HG02852 (cell line): ENCODE data around the gene TNFRSF14.
"Not testable (repeated sequence)": the region's sequence is repeated elsewhere in the genome, so short reads cannot be mapped to it uniquely, and the experiment has no call there.

Source experiments
- ATAC-seq: cut with Tn5 transposase; IDR thresholded peaks from one replicate; pipeline ENCODE4 v1.9.1; 2021; ENCODE audit warnings: mild to moderate bottlenecking, moderate library complexity; ENCODE audit not compliant: unreplicated experiment

The TNFRSF14 gene

DNA sequence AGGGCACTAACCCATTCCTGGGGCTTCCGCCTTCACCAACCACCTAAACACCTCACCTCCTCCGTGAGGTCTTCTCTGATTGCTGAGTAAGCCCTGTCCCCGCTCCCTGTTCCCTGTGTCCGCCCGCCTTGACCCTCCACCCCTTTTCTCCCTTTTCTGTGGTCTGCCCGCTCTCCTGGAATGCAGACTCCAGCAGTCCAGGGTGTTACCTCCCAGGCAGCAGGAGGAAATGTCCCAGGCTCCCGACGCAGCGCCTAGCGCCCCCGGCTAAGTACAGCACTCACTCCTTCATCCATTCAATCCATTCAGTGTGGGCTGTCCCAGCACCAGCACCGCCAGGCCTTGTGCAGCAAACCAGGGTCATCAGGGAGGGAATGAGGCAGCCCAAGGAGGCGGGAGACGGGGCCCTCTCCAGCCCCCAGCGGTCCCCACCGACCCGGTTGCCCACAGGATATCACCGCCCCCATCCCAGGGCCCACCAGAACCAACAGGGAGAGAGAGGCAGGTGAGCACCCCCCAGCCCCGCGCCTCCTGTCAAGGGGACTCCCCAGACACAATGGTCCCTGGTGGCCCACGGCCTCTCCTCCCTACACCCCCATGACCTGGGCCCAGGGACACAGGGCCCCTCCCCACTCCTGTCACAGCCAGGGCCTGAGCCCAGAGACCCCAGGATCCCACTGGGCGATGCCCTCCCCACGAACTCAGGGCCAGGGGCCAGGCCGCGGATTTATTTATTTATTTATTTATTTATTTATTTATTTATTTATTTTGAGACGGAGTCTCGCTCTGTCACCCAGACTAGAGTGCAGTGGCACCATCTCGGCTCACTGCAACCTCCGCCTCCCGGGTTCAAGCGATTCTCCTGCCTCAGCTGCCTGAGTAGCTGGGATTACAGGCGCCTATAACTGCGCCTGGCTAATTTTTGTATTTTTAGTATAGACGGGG lies 10.2 kb downstream of the TNFRSF14 start:
- ATAC-seq: no peak

GRCh38 chr1:2567083-2567679 lies 11.0 kb downstream of the TNFRSF14 start:
- ATAC-seq: no peak

- not testable (repeated sequence) for ATAC-seq
Measured at GRCh38 chr1:2568187-2568816, 12.1 kb downstream of the TNFRSF14 start.

DNA sequence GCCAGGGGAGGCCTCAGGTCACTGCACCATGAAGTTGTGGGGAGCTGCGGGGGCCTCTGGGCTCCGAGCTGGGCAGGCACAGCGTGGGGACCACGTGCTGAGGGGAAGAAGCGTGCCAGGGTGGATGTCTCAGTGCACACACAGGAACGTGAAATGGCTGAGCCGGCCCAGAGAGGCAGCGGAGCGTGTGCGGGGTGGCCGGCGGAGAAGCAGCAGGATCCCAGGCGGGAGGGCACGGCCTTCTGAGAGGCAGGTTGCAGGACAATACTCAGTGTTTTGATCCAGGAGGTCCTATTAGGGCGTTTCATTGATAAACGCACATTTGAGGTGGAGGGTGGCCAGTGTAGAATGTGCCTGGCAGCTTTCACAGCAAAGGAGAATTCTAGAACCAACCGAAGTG lies 12.9 kb downstream of the TNFRSF14 start:
- no peak for ATAC-seq

- ATAC-seq: not testable (repeated sequence)
Measured at GRCh38 chr1:2569703-2570102, 13.5 kb downstream of the TNFRSF14 start.

DNA sequence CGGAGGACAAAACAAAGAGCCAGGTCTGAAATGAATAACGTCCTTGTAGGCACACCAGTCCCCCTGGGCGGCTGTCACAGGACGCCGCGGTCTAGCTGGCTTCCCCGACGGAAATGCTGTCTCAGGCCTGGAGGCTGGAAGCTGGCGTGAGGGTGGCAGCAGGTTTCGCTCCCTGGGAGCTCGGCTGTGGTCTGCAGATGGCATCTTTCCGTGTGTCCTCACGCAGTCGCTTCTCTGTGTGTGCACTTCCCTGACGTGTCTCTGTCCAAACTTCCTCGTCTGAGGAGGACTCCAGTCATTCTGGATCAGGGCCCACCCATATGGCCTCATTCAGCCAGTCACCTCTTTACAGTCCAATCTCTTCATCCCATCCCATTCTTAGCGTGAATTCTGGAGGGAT lies 14.2 kb downstream of the TNFRSF14 start:
- no peak for ATAC-seq

DNA sequence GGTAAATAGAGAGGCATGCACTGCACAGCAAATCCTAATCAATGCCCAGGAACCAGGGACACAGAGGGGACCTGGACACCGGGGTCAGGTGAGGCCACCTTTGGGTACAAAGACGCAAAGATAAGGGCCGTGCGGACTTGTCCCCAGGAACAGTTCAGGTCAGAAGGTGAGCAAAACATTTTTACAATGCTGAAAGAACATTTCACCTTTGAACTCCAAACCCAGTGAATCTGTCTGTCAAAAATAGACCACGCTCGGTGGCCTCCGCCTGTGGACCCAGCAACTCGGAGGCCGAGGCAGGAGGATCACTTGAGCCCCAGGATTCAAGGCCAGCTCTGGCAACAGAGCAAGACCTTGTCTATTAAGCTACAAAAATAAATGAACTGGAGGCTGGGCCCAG lies 15.2 kb downstream of the TNFRSF14 start:
- ATAC-seq: no peak

DNA sequence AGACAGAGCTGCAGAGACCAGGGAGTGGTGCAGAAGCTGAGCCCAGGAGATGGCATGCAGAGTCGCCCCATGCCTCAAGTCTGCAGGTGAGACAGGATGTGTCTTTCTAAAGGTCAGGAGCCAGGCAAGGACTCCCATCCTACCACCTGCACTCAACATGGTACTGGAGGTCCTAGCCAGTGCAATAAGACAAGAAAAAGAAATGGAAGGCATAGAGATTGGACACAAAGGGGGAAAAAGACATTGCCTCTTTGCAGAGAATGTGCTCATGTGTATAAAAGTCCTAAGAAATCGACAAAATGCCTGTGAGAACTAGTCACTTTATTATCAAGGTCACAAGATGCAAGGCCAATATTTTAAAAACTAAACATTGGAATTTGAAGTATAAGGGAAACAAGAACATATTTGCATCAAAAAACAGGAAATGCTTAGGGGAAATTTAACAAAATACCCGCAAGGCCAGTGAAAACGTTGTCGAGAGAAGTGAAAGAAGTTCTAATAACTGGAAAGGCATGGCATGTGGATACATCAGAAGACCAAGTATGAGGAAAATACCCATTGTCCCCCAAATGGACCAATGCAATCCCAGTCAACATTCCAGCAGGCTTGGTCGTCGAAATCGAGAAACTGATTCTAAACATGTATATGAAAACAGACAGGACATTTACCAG lies 17.2 kb downstream of the TNFRSF14 start:
- no peak for ATAC-seq

DNA sequence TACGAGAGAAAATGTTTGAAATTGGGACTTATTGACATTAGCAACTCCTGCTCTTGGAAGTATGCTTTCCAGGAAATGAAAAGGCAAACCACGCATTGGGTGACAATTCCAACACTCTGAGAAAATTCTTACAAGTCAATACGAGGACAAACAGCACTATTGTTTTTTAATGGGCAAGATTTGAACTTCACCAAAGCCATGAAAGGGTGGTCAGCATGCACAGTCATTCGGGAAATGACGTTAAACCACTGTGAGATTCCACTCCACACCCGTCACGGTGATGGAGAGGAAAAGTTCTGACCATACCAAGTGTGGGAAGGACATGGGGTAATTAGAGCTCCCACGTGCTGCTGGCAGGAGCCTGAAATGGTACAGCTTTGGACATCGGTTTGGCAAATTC lies 18.2 kb downstream of the TNFRSF14 start:
- ATAC-seq: no peak

- ATAC-seq: no peak
Measured at GRCh38 chr1:2575801-2576663, 19.9 kb downstream of the TNFRSF14 start.

DNA sequence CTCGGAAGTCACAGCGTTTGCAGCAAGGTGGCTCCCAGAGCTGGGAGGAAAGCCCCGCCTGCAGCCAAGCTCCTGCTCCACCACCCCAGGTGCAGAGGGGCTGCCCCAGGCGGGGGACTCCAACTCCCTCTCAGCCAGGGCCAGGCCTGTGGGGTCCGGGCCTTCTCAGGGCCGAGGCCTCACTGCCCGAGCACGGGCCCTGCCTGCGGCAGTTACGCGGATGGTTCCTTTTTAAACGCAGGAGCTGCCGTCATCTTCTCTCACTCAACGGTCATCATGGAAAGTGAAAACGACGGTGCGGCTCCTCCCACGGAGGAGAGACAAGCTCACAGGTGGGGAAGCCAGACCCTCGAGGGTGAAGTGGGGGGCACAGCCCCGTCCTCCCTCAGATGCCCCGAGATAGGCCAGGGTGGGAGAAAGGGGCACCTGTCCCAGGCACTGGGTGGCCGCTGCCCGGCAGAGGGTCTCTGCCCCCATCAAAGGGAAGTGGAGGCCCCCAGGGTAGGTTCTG lies 21.4 kb downstream of the TNFRSF14 start:
- ATAC-seq: peak; percentile 32

- ATAC-seq: no peak
Measured at GRCh38 chr1:2578758-2579118, 22.6 kb downstream of the TNFRSF14 start.

- ATAC-seq: no peak
Measured at GRCh38 chr1:2580691-2581090, 24.5 kb downstream of the TNFRSF14 start.

- ATAC-seq: no peak
Measured at GRCh38 chr1:2582391-2582790, 26.2 kb downstream of the TNFRSF14 start.

GRCh38 chr1:2583331-2583791 lies 27.2 kb downstream of the TNFRSF14 start:
- no peak for ATAC-seq

DNA sequence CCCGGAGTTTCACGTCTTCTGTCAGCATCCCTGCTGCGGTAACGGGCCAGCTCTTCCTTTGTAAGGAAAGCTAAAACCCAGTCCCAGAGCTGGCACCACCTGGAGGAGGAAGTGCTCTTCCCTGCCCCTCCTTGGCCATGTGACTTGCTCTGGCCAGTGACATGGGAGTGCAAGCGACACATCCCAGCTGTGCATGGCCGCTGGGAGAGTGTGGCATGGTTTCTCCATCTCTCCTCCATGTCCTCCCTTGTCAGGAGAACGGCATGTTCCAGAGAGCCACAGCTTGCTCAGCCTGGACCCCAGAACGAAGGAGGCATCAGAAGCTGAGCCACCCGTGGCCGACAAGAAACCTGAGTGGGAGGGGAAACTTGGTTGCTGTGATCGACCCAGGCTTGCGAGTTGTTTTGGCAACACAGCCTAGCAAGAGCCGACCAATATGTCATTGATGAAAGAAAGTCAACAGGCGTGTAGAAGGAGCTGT lies 27.7 kb downstream of the TNFRSF14 start:
- ATAC-seq: no peak

DNA sequence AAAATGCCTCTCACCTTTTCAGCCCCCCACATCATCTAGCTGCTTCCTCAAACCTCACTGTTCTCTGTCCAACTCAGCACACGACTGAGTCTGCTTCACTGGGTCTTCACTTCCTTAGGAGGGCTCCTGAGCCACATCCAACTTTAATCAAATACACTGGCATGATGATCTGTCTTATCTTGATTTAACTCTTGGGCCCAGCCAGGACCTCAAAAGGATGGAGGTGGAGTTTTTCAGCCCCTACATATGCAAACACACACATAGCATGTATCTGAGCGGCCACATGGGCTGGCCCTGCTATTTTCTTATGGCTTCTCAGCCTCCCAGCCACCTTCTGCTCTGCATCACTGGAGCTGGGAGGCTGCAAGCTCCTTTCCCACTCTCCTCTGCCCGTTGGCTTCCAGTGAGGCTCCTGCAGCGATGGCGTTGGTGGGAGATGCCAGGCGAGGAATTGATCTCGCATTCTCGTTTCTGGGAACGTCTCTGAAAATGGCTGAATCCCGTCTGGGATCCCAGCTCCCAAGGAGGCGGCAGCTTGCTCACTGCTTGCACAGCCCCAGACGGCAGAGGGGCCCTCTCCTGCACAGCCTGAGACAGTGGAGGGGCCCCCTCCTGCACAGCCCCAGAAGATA lies 28.6 kb downstream of the TNFRSF14 start:
- no peak for ATAC-seq

- no peak for ATAC-seq
Measured at GRCh38 chr1:2585318-2586092, 29.3 kb downstream of the TNFRSF14 start.
